ENCODE results near the gene ROCK2. TPM values are rescaled to one million over a fixed set of nuclear protein-coding genes. Genes with fewer than 3 reads are reported as not detected.

Gene ROCK2
- 10 to 100 TPM; 85.8 to 96.6 TPM for total RNA-seq

- ATAC-seq (ENCODE audit: insufficient number of reproducible peaks, low FRiP score, low read depth), result peak; percentile 83
- peaks cover 16 to 28% of the 10 kb centered on the region in 2 donors for H3K4me1 ChIP-seq (ENCODE audit: control insufficient read depth in 1 of 2, low read depth in 2 of 2)
- peak; percentile 31 for DNase-seq (ENCODE audit: low spot score)
- H3K4me3 ChIP-seq, result peak within 1 kb of the TSS; percentile 82
- no peak for TF ChIP-seq CTCF (IDR thresholded peaks at IDR 0.05)
- no peaks in the 10 kb centered on the region for H3K36me3 ChIP-seq
- no peaks in the 10 kb centered on the region for H3K27me3 ChIP-seq (replicated peaks; ENCODE audit: insufficient read depth)
- H3K9me3 ChIP-seq, result no peaks in the 10 kb centered on the region
- H3K27ac ChIP-seq, result peak within 1 kb of the TSS; percentile 100
Observed at GRCh38 chr2:11344342-11344955, at the start of gene ROCK2. Gene ROCK2, minus strand, starts transcription at chr2:11344636. Its CDS starts 500 bp downstream, at chr2:11344136.

- TF ChIP-seq CTCF (IDR thresholded peaks at IDR 0.05), result no peak
- Histone ChIP-seq H3K27ac (peak overlapping the region in 1 of 2 donors; percentile 14), H3K36me3 (no peaks in the 10 kb centered on the region), H3K4me3 (no peak overlapping the region), H3K4me1 (ENCODE audit: control insufficient read depth in 1 of 2, low read depth in 2 of 2) (peaks cover 14 to 62% of the 10 kb centered on the region in 2 donors), H3K9me3 (no peaks in the 10 kb centered on the region), H3K27me3 (replicated peaks; ENCODE audit: insufficient read depth) (no peaks in the 10 kb centered on the region)
- ATAC-seq (ENCODE audit: insufficient number of reproducible peaks, low FRiP score, low read depth) (no peak), DNase-seq (ENCODE audit: low spot score) (no peak)
Observed at GRCh38 chr2:11393711-11394236, 49.3 kb upstream of the ROCK2 start.

- Histone ChIP-seq H3K4me1 (ENCODE audit: control insufficient read depth in 1 of 2, low read depth in 2 of 2) (peaks cover 17 to 81% of the 10 kb centered on the region in 2 donors), H3K9me3 (no peaks in the 10 kb centered on the region), H3K36me3 (no peaks in the 10 kb centered on the region), H3K27ac (peak overlapping the region; percentile 38 to 62), H3K27me3 (replicated peaks; ENCODE audit: insufficient read depth) (no peaks in the 10 kb centered on the region), H3K4me3 (peak overlapping the region; percentile 16)
- no peak for DNase-seq (ENCODE audit: low spot score)
- TF ChIP-seq CTCF (IDR thresholded peaks at IDR 0.05), result no peak
- ATAC-seq (ENCODE audit: insufficient number of reproducible peaks, low FRiP score, low read depth), result peak; percentile 2
Observed at GRCh38 chr2:11391942-11392266, 47.5 kb upstream of the ROCK2 start.

GRCh38 chr2:11390399-11390658 is 45.9 kb upstream of the ROCK2 start:
- H3K27me3 ChIP-seq (replicated peaks; ENCODE audit: insufficient read depth), result no peaks in the 10 kb centered on the region
- no peak overlapping the region for H3K4me3 ChIP-seq
- ATAC-seq (ENCODE audit: insufficient number of reproducible peaks, low FRiP score, low read depth) (no peak), DNase-seq (ENCODE audit: low spot score) (no peak)
- TF ChIP-seq CTCF (IDR thresholded peaks at IDR 0.05), result no peak
- no peaks in the 10 kb centered on the region for H3K9me3 ChIP-seq
- H3K27ac ChIP-seq, result peak overlapping the region in 1 of 2 donors; percentile 34
- no peaks in the 10 kb centered on the region for H3K36me3 ChIP-seq
- peaks cover 28 to 92% of the 10 kb centered on the region in 2 donors for H3K4me1 ChIP-seq (ENCODE audit: control insufficient read depth in 1 of 2, low read depth in 2 of 2)

- H3K4me3 ChIP-seq, result no peak overlapping the region
- ATAC-seq (ENCODE audit: insufficient number of reproducible peaks, low FRiP score, low read depth) (no peak), DNase-seq (ENCODE audit: low spot score) (no peak)
- no peaks in the 10 kb centered on the region for H3K36me3 ChIP-seq
- H3K27me3 ChIP-seq (replicated peaks; ENCODE audit: insufficient read depth), result no peaks in the 10 kb centered on the region
- H3K9me3 ChIP-seq, result no peaks in the 10 kb centered on the region
- H3K4me1 ChIP-seq (ENCODE audit: control insufficient read depth in 1 of 2, low read depth in 2 of 2), result peaks cover 28 to 87% of the 10 kb centered on the region in 2 donors
- peak overlapping the region in 1 of 2 donors; percentile 34 for H3K27ac ChIP-seq
- no peak for TF ChIP-seq CTCF (IDR thresholded peaks at IDR 0.05)
Observed at GRCh38 chr2:11389551-11390398, 45.3 kb upstream of the ROCK2 start.

Measured in thoracic aorta (tissue), 2 donors.